Subcutaneous adipose tissue (tissue), 4 donors: ENCODE measurements around the gene TNFRSF1A. TPM values are rescaled to one million over a fixed set of nuclear protein-coding genes. Genes with fewer than 3 reads are reported as not detected.

Experiments used
- small RNA-seq: library from RNA; depleted of rRNA; stranded (forward); fragments of <200 nt; gene quantifications from one replicate; pipeline ENCODE3, GENCODE V24; 2016
- total RNA-seq, 4 donors: library from RNA; depleted of rRNA; stranded (reverse); fragments of >200 nt; gene quantifications; one replicate each; pipeline ENCODE4 v1.1.0, GENCODE V29; 2016
- TF ChIP-seq, protein P1 (sequence below): fragments of 450-650 bp; IDR thresholded peaks from one replicate; pipeline ENCODE4 v1.5.1; 2016; ENCODE audit warnings: low read depth, mild to moderate bottlenecking, control low read depth, antibody characterized with exemption, moderate library complexity

The TNFRSF1A gene
- total RNA-seq, 4 donors from 2014 or later = 207 to 269 (median 239) TPM

DNA sequence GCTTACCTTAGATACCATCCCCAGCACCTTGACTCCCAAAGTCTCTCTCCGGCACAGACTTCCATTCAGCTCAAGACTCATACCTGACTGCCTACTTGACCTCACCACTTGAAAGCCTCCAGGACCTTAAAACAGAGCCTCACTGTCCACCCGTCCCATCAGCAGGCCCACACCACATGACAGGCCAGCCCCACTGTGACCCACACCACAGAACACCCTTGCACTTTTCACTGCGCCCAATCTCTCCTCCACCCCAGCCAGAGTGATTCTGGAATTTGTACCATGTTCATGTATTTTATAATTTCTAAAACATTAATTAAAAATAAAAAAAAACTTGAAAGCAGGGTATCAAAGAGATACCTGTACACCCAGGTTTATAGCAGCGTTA is 59.4 kb downstream of the TNFRSF1A start:
- TF ChIP-seq, protein P1, sequence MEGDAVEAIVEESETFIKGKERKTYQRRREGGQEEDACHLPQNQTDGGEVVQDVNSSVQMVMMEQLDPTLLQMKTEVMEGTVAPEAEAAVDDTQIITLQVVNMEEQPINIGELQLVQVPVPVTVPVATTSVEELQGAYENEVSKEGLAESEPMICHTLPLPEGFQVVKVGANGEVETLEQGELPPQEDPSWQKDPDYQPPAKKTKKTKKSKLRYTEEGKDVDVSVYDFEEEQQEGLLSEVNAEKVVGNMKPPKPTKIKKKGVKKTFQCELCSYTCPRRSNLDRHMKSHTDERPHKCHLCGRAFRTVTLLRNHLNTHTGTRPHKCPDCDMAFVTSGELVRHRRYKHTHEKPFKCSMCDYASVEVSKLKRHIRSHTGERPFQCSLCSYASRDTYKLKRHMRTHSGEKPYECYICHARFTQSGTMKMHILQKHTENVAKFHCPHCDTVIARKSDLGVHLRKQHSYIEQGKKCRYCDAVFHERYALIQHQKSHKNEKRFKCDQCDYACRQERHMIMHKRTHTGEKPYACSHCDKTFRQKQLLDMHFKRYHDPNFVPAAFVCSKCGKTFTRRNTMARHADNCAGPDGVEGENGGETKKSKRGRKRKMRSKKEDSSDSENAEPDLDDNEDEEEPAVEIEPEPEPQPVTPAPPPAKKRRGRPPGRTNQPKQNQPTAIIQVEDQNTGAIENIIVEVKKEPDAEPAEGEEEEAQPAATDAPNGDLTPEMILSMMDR = no peak

DNA sequence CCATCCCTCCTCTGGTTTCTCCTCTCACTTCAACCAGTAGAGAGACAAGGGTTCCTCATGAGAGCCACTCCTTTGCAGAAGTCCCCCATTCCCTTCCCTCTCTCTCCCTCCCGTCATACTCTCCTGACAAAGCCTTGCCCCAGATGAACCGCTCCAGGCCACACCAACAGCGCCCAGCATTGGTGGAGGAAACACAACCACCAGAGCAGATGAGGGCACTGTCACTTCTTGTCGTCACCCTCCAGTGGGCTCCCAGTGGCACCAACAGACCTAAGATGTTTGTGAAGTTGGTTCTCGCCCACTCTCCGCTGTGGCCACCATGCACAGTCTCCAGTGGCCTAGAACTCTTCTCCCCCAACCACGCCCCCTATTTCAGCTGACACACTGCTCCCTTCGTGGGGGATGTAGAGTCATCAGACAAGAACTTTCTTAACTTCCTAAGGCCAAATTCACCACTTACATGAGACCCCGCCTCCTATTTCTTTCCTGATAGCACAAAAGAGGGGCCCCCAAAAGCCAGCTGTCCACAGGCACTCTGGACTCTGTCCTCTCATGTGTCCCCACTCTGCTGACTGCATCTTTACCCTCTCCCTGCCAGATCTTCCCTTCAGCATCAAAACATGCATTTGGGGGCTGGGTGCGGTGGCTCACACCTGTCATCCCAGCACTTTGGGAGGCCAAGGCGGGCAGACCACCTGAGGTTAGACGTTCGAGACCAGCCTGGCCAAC is 60.6 kb downstream of the TNFRSF1A start:
- TF ChIP-seq, protein P1 = no peak

DNA sequence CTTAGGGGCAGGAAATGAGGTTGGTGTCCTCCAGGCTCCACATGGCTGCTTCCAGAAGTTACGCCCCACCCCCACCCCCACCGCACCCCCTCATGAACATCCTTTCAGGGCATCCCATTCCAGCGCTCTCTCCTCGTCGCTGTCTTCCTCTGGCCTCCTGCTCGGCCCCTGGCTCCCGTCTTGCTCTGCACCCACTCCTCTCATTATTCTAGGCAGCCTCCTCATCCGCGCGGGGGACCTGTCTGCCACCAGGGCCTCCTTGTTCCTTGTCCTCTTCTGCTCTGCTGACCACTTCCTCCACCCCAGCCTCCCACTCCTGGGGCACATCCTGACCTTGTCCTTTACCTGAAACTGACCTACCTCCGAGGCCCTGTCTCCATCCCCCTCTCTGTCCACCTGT is 61.2 kb downstream of the TNFRSF1A start:
- TF ChIP-seq, protein P1 = no peak

DNA sequence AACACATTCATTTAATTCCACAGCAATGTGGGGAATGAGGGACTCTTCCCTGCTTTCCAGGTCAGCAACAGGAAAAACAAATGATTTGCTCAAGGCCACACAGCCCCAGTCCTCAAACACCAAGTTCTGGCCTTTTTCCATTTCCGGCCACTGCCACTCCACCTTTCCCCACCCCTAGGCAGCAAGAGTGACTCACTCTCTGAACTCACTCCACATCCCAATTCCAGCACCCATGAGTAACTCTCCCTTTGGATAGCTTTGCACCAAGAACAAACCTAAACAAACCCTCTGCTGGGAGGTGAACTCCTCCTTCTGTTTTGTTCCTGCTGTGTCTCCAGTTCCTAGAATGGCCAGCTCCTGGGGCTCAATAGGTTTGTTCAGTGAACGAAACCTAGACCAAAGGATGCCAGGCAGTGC is 61.8 kb downstream of the TNFRSF1A start:
- TF ChIP-seq, protein P1 = no peak

DNA sequence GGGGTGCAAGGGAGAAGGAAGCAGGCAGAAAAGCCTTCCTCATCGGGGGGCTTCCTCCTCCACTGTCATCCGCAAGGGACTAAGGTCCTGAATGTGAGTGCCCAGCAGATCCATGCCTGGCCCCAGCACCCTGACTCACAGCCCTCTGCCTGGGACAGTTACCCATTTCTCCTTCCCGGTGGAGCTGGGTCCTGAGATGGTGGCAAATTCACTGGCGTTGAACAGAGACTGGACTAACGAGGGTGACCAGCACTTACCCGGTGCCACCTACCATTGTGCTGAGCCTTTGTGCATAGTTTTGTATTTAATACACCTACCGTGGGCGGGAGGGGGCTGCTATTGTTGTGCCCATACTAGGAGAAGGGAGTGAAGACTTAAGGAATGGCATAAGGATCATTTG is 62.2 kb downstream of the TNFRSF1A start:
- TF ChIP-seq, protein P1 = no peak

DNA sequence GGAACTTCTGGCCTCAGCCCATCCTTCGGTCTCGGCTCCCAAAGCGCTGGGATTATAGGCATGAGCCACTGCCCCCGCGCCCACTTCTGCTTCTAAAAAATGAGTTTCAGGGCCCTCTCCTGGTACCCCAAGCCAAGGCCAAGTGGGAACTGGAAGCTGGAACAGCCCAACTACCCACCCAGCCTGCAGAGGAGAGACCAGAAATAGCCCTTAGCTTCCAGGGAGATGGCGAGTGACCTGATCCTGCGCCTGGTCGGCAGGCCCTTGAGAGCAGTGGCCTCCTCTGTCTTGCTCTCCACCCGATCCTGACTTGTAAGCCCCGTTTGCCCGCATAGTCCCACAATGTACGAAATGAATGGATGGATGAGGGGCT is 62.6 kb downstream of the TNFRSF1A start:
- TF ChIP-seq, protein P1 = no peak

Small RNAs within 50 kb of the gene (small RNA-seq; reads per million reads assigned to genes)
- gene RN7SL391P = not detected

Other genes with a start within 250 kb of the TNFRSF1A start
- 100 to 1,000 TPM; 132 to 853 (median 240) TPM for gene VWF, start 217.4 kb downstream of the TNFRSF1A start, total RNA-seq
- 100 to 1,000 TPM in 2 of 4 donors, 10 to 100 TPM in 2; 48.6 to 337 (median 129) TPM for gene CD9, start 141.7 kb downstream of the TNFRSF1A start, total RNA-seq
- 100 to 1,000 TPM in 1 of 4 donors, 10 to 100 TPM in 2, 1 to 10 TPM in 1; 6.8 to 111 (median 49.4) TPM for gene PLEKHG6, start 31.4 kb downstream of the TNFRSF1A start, total RNA-seq
- 1 to 10 TPM; 3.4 to 5.8 (median 4.1) TPM for gene SCNN1A, start 33.5 kb upstream of the TNFRSF1A start, total RNA-seq
- 100 to 1,000 TPM in 1 of 4 donors, 10 to 100 TPM in 3; 73.1 to 157 (median 80.2) TPM for gene LTBR, start 42.1 kb upstream of the TNFRSF1A start, total RNA-seq
- gene CD27, start 102.9 kb upstream of the TNFRSF1A start, total RNA-seq = 1 to 10 TPM in 1 of 4 donors, under 1 TPM in 1, not detected in 2; 0.44 to 1.7 TPM
- gene TAPBPL, start 110.0 kb upstream of the TNFRSF1A start, total RNA-seq = 10 to 100 TPM; 17.3 to 26.3 (median 23.4) TPM
- gene VAMP1, start 128.6 kb upstream of the TNFRSF1A start, total RNA-seq = 10 to 100 TPM in 1 of 4 donors, 1 to 10 TPM in 2, under 1 TPM in 1; 0.82 to 12.8 (median 5.0) TPM
- 10 to 100 TPM; 65.6 to 99.1 (median 68.2) TPM for gene MRPL51, start 151.2 kb upstream of the TNFRSF1A start, total RNA-seq
- gene NCAPD2, start 152.0 kb upstream of the TNFRSF1A start, total RNA-seq = 10 to 100 TPM; 10.8 to 25.2 (median 16.9) TPM
- gene GAPDH, start 192.4 kb upstream of the TNFRSF1A start, total RNA-seq = 1,000 to 10,000 TPM in 2 of 4 donors, 100 to 1,000 TPM in 2; 850 to 1,788 (median 1,222) TPM
- gene IFFO1, start 214.0 kb upstream of the TNFRSF1A start, total RNA-seq = 10 to 100 TPM in 3 of 4 donors, 1 to 10 TPM in 1; 8.8 to 33.3 (median 27.9) TPM
- gene NOP2, start 226.2 kb upstream of the TNFRSF1A start, total RNA-seq = 10 to 100 TPM; 15.1 to 47.8 (median 23.7) TPM